ENCODE data around the gene UROC1. TPM values are rescaled to one million over a fixed set of nuclear protein-coding genes. Genes with fewer than 3 reads are reported as not detected.

Gene UROC1
- total and polyA plus RNA-seq, 9 of the 15 experiments (the other 6 are each of a cell fraction or from before 2014, with no cell fraction given) = not detected

DNA sequence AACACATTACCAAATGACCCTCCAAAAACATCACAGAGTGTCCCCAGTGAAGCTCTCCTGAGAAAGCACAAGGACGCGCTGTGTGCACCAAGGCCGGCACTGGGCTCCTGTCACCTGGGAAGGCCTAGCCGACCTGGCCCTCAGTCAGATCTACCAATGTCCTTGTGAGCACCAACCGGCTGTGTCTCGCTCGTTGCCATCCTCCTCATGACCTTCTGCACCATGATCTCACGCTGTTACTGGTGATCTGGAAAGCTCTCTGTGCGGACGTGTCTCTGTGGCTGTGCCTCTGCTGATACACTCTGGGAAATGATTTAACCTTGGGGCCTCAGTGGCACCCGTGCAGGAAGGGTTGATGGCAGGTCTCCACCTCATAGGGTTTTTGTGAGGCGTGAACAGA, 66.1 kb downstream of the UROC1 start:
- no peak for FAIRE-seq
- Histone ChIP-seq H3K4me2 (ENCODE audit: insufficient read depth, low read length) (no peak overlapping the region), H3K4me1 (replicated peaks in 1 of 2; ENCODE audit: control insufficient read depth in 2 of 2, insufficient read depth in 2 of 2, low read length in 2 of 2) (no peaks in the 10 kb centered on the region), H3K4me3 (no peak overlapping the region), H3K9ac (ENCODE audit: insufficient read depth in 1 of 2, low read depth in 2 of 2, low read length in 2 of 2) (no peak overlapping the region), H3K9me1 (ENCODE audit: control insufficient read depth, insufficient read depth, low read length) (no peaks in the 10 kb centered on the region), H3K27me3 (ENCODE audit: control insufficient read depth in 2 of 2, insufficient read depth in 2 of 2, low read length in 2 of 2) (no peaks in the 10 kb centered on the region; a peak in 1 of 5 replicates), H3K27ac (ENCODE audit: extremely low read depth, low read depth, low read length) (no peak overlapping the region), H3K79me2 (ENCODE audit: control insufficient read depth, insufficient read depth, low read length) (no peaks in the 10 kb centered on the region; the same call in 2 of the 3 replicates), H2AFZ (ENCODE audit: low read depth, low read length) (no peak overlapping the region), H3K36me3 (ENCODE audit: control insufficient read depth, insufficient read depth, low read length) (peaks cover 46% of the 10 kb centered on the region; the same call in 2 of the 3 replicates), H4K20me1 (replicated peaks; ENCODE audit: control insufficient read depth, insufficient read depth, low read length) (no peaks in the 10 kb centered on the region), H3K9me3 (replicated peaks; ENCODE audit: control insufficient read depth, insufficient read depth, low read depth, low read length) (no peaks in the 10 kb centered on the region)
- in situ Hi-C loops (cut with MboI) = no loop called here
- 94% methylated on average over 9 of the region's 12 CpGs for WGBS (ENCODE audit: insufficient coverage, low coverage, missing lambda C conversion rate)
- no peak for ATAC-seq
- ChIA-PET CTCF (ENCODE audit: low intra/inter-chr PET ratio) (no interaction called here), POLR2A (interaction anchor here (0.7 to 1.6 kb wide), 3 partner anchors 21 to 204 kb away, joined by 3 to 4 read pairs (median 4); partner anchors contain the start of gene TXNRD3)
- DNase-seq (ENCODE audit: extremely low read depth in 1 of 4, low spot score in 3 of 4) = no peak
- no TSS peak for BruUV-seq (replicated peaks)
- TF ChIP-seq COPS2 (conservative IDR thresholded peaks at IDR 0.05) = no peak
- no peak for TF ChIP-seq HDAC6 (IDR thresholded peaks at IDR 0.05; ENCODE audit: low read depth, low read length)
- TF ChIP-seq RNF2 (IDR thresholded peaks at IDR 0.05) = no peak
- TF ChIP-seq ATF6 (CRISPR knock-in tag; IDR thresholded peaks at IDR 0.05) = no peak
- TF ChIP-seq SMAD4 (CRISPR knock-in tag; conservative IDR thresholded peaks at IDR 0.05) = no peak
- intact Hi-C loops (cut with micrococcal nuclease) = no loop called here
